HFFc6 (cell line): ENCODE results near the gene ZNF580. TPM values are rescaled to one million over a fixed set of nuclear protein-coding genes. Genes with fewer than 3 reads are reported as not detected.
A peak's percentile ranks its signal among the peaks of the same experiment; 100 is the strongest.

Experiments
- DNase-seq: peaks from one replicate; pipeline ENCODE4 v3.0.0-alpha.2; 2018
- H3K27ac Mint-ChIP-seq: 2 replicates; pipeline ENCODE4 v1.8.0; 2020; ENCODE audit warnings: mild to moderate bottlenecking, mixed read lengths
- H3K27me3 Mint-ChIP-seq: 2 replicates; pipeline ENCODE4 v1.8.0; 2021; ENCODE audit warnings: mild to moderate bottlenecking, moderate library complexity, mixed read lengths; ENCODE audit not compliant: insufficient read depth
- H3K36me3 Mint-ChIP-seq: 2 replicates; pipeline ENCODE4 v1.8.0; 2021; ENCODE audit warnings: low read depth, mixed read lengths
- H3K4me1 Mint-ChIP-seq: 2 replicates; pipeline ENCODE4 v1.8.0; 2020; ENCODE audit warnings: low read depth, mixed read lengths
- H3K4me3 Mint-ChIP-seq: 2 replicates; pipeline ENCODE4 v1.8.0; 2020; ENCODE audit warnings: mild to moderate bottlenecking, moderate library complexity, mixed read lengths
- H3K9me3 Mint-ChIP-seq: 2 replicates; pipeline ENCODE4 v1.8.0; 2020; ENCODE audit warnings: mild to moderate bottlenecking, mixed read lengths
- total RNA-seq, 6 experiments: library from RNA; stranded (reverse); fragmentation: NEBNext Ultra II Directional; extraction: Animal tissue kit (Norgen Biotek cat#: 25700); gene quantifications; 2 replicates in 1 of 6; 3 replicates in 5 of 6; pipeline ENCODE4 v1.2.3, GENCODE V29; 2021
- TF ChIP-seq, protein P1 (sequence below): fragments of 200-600 bp; sonication (generic); IDR thresholded peaks from 2 replicates; pipeline ENCODE4 v1.5.0; 2021; ENCODE audit warnings: antibody characterized with exemption, mild to moderate bottlenecking

The ZNF580 gene
- total RNA-seq, 6 experiments from 2014 or later, result 51.0 to 60.5 (median 57.7) TPM

DNA sequence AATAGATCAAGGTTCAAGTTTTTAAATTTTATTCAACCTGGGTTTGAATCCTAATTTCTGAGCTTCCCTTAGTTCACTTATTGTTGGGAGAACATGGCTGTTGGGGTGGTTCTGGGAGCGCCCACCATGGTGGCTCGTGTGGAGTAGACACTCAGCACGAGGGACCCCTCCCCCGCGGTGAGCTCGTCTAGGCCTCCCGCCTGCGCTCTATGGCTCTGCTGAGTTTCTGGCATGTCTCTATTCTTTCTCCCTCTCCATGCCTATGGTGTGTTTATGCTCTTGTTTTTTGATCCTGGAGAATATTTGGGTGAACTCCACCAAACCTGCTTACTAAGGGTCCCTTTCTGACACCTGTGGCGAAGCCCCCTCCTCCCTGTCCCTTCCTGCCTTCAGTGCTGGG is 32.7 kb downstream of the ZNF580 start:
- peaks cover 61% of the 10 kb centered on the region for H3K4me1 Mint-ChIP-seq
- H3K36me3 Mint-ChIP-seq, result peaks cover 22% of the 10 kb centered on the region
- DNase-seq, result no peak
- H3K27ac Mint-ChIP-seq, result peak overlapping the region; percentile 68
- TF ChIP-seq, protein P1, sequence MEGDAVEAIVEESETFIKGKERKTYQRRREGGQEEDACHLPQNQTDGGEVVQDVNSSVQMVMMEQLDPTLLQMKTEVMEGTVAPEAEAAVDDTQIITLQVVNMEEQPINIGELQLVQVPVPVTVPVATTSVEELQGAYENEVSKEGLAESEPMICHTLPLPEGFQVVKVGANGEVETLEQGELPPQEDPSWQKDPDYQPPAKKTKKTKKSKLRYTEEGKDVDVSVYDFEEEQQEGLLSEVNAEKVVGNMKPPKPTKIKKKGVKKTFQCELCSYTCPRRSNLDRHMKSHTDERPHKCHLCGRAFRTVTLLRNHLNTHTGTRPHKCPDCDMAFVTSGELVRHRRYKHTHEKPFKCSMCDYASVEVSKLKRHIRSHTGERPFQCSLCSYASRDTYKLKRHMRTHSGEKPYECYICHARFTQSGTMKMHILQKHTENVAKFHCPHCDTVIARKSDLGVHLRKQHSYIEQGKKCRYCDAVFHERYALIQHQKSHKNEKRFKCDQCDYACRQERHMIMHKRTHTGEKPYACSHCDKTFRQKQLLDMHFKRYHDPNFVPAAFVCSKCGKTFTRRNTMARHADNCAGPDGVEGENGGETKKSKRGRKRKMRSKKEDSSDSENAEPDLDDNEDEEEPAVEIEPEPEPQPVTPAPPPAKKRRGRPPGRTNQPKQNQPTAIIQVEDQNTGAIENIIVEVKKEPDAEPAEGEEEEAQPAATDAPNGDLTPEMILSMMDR, result no peak
- H3K4me3 Mint-ChIP-seq, result peak overlapping the region; percentile 11
- peaks cover 7% of the 10 kb centered on the region for H3K27me3 Mint-ChIP-seq
- H3K9me3 Mint-ChIP-seq, result no peaks in the 10 kb centered on the region

- peaks cover 65% of the 10 kb centered on the region for H3K4me1 Mint-ChIP-seq
- DNase-seq, result no peak
- H3K36me3 Mint-ChIP-seq, result peaks cover 26% of the 10 kb centered on the region
- peak overlapping the region; percentile 68 for H3K27ac Mint-ChIP-seq
- no peaks in the 10 kb centered on the region for H3K9me3 Mint-ChIP-seq
- TF ChIP-seq, protein P1, result no peak
- peaks cover 7% of the 10 kb centered on the region for H3K27me3 Mint-ChIP-seq
- peak overlapping the region; percentile 11; the same call in 1 of the 2 replicates for H3K4me3 Mint-ChIP-seq
Measured at GRCh38 chr19:55673889-55674288, 33.1 kb downstream of the ZNF580 start.

DNA sequence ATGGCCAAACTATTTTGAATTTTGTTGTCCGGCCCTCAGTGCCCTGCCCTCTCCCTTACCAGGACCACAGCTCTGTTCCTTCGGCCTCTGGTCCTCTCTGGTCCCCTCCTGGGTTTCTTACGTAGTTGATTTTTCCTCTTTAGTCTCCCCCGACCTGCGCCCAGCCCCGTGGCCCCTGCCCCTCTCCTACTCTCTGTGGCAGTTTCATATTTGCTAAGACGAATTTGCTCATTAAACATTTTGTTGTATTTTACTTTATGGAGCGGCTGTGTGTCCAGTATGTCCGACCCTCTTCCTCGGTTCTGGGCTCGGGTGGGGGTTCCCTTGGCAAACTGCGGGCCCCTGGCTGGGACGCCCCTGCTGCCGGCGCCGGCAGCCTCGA is 33.6 kb downstream of the ZNF580 start:
- Mint-ChIP-seq H3K9me3 (no peaks in the 10 kb centered on the region), H3K4me3 (peak overlapping the region; percentile 96), H3K27me3 (peaks cover 7% of the 10 kb centered on the region), H3K27ac (peak overlapping the region; percentile 86), H3K4me1 (peaks cover 71% of the 10 kb centered on the region), H3K36me3 (peaks cover 31% of the 10 kb centered on the region)
- DNase-seq, result no peak
- TF ChIP-seq, protein P1, result no peak

GRCh38 chr19:55674841-55675660 is 34.2 kb downstream of the ZNF580 start, which contains the start of gene EPN1:
Gene EPN1 (plus strand): TSS chr19:55675226. CDS start chr19:55678628, 3,402 bp downstream.
- H3K4me3 Mint-ChIP-seq, result peak within 1 kb of the TSS; percentile 96
- peaks cover 7% of the 10 kb centered on the region for H3K27me3 Mint-ChIP-seq
- H3K4me1 Mint-ChIP-seq, result peaks cover 77% of the 10 kb centered on the region
- H3K36me3 Mint-ChIP-seq, result peaks cover 36% of the 10 kb centered on the region
- TF ChIP-seq, protein P1, result no peak
- no peaks in the 10 kb centered on the region for H3K9me3 Mint-ChIP-seq
- H3K27ac Mint-ChIP-seq, result peak within 1 kb of the TSS; percentile 88
- peak; percentile 95 for DNase-seq

GRCh38 chr19:55675661-55676354 is 35.0 kb downstream of the ZNF580 start:
- Mint-ChIP-seq H3K36me3 (peaks cover 36% of the 10 kb centered on the region), H3K4me1 (peaks cover 74% of the 10 kb centered on the region)
- no peak for DNase-seq

More at GRCh38 chr19:55675661-55676354, 35.0 kb downstream of the ZNF580 start:
- Mint-ChIP-seq H3K4me3 (peak overlapping the region; percentile 96), H3K27me3 (peaks cover 7% of the 10 kb centered on the region), H3K27ac (peak overlapping the region; percentile 88), H3K9me3 (no peaks in the 10 kb centered on the region)
- TF ChIP-seq, protein P1, result no peak
